ENCODE results near the gene APBB2.

Gene APBB2

GRCh38 chr4:40874331-40874730, 340.0 kb downstream of the APBB2 start:
- TF ChIP-seq CREB5 (CRISPR knock-in tag; IDR thresholded peaks at IDR 0.05; ENCODE audit: low read depth) = no peak
- no peak for TF ChIP-seq ZNF8 (CRISPR knock-in tag; IDR thresholded peaks at IDR 0.05)
- no peak for TF ChIP-seq RARB (CRISPR knock-in tag; IDR thresholded peaks at IDR 0.05)
- TF ChIP-seq CSDC2 (CRISPR knock-in tag; IDR thresholded peaks at IDR 0.05) = no peak
- no peak for TF ChIP-seq ZNF565 (CRISPR knock-in tag; conservative IDR thresholded peaks at IDR 0.05; ENCODE audit: low read depth)
- no peak for TF ChIP-seq ESRRG (CRISPR knock-in tag; IDR thresholded peaks at IDR 0.05)
- TF ChIP-seq BACH2 (CRISPR knock-in tag; IDR thresholded peaks at IDR 0.05; ENCODE audit: borderline replicate concordance) = no peak
- TF ChIP-seq TOX (CRISPR knock-in tag; IDR thresholded peaks at IDR 0.05; ENCODE audit: borderline replicate concordance) = no peak
- no peak for TF ChIP-seq GLIS3 (CRISPR knock-in tag; IDR thresholded peaks at IDR 0.05)
- TF ChIP-seq ZFP30 (CRISPR knock-in tag; IDR thresholded peaks at IDR 0.05) = no peak
- no peak for TF ChIP-seq ZNF70 (CRISPR knock-in tag; IDR thresholded peaks at IDR 0.05)
- no peak for TF ChIP-seq ISL1 (CRISPR knock-in tag; IDR thresholded peaks at IDR 0.05)
- TF ChIP-seq, protein P1, sequence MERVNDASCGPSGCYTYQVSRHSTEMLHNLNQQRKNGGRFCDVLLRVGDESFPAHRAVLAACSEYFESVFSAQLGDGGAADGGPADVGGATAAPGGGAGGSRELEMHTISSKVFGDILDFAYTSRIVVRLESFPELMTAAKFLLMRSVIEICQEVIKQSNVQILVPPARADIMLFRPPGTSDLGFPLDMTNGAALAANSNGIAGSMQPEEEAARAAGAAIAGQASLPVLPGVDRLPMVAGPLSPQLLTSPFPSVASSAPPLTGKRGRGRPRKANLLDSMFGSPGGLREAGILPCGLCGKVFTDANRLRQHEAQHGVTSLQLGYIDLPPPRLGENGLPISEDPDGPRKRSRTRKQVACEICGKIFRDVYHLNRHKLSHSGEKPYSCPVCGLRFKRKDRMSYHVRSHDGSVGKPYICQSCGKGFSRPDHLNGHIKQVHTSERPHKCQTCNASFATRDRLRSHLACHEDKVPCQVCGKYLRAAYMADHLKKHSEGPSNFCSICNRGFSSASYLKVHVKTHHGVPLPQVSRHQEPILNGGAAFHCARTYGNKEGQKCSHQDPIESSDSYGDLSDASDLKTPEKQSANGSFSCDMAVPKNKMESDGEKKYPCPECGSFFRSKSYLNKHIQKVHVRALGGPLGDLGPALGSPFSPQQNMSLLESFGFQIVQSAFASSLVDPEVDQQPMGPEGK (CRISPR knock-in tag; IDR thresholded peaks at IDR 0.05; ENCODE audit: borderline replicate concordance) = no peak
- TF ChIP-seq CSRNP3 (CRISPR knock-in tag; IDR thresholded peaks at IDR 0.05) = no peak
- TF ChIP-seq TCF4 (CRISPR knock-in tag; IDR thresholded peaks at IDR 0.05; ENCODE audit: borderline replicate concordance) = no peak
- no peak for ATAC-seq

DNA sequence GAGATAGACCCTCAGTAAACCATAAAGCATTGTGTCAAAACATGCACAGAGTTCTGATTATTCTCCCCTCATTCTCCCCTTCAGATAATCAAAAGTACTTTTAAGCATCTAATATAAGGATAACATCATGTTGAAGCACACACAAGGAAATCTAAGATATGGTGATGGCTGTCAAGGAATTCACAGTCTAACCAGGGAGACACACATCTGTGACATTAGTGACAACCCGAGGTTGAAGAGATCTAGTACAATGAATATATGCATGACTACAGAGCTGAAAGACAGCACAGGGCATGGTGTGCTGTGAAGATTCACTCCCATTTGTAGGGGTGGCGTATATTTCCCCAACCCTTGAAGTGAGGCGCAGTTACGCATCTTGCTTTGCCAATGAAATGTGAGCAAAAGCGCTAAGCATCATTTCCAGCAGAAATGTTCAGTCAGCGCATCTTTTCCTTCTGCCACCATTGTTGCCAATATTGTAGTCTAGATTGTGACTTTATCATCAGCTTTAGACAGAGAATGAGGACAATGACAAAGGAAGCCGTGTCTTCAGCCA, 342.6 kb downstream of the APBB2 start:
- no peak for ATAC-seq
- TF ChIP-seq CSDC2 (CRISPR knock-in tag; IDR thresholded peaks at IDR 0.05) (no peak), ZNF8 (CRISPR knock-in tag; IDR thresholded peaks at IDR 0.05) (no peak), POU6F1 (CRISPR knock-in tag; IDR thresholded peaks at IDR 0.05; ENCODE audit: borderline replicate concordance, low read depth) (no peak), ZNF565 (CRISPR knock-in tag; conservative IDR thresholded peaks at IDR 0.05; ENCODE audit: low read depth) (no peak), CSRNP3 (CRISPR knock-in tag; IDR thresholded peaks at IDR 0.05) (no peak), SNAI2 (CRISPR knock-in tag; IDR thresholded peaks at IDR 0.05) (no peak), BACH2 (CRISPR knock-in tag; IDR thresholded peaks at IDR 0.05; ENCODE audit: borderline replicate concordance) (no peak), TOX (CRISPR knock-in tag; IDR thresholded peaks at IDR 0.05; ENCODE audit: borderline replicate concordance) (no peak), ESRRG (CRISPR knock-in tag; IDR thresholded peaks at IDR 0.05) (no peak), TCF4 (CRISPR knock-in tag; IDR thresholded peaks at IDR 0.05; ENCODE audit: borderline replicate concordance) (no peak), ISL1 (CRISPR knock-in tag; IDR thresholded peaks at IDR 0.05) (no peak), ZFP30 (CRISPR knock-in tag; IDR thresholded peaks at IDR 0.05) (no peak), ZFP3 (CRISPR knock-in tag; IDR thresholded peaks at IDR 0.05) (no peak)

DNA sequence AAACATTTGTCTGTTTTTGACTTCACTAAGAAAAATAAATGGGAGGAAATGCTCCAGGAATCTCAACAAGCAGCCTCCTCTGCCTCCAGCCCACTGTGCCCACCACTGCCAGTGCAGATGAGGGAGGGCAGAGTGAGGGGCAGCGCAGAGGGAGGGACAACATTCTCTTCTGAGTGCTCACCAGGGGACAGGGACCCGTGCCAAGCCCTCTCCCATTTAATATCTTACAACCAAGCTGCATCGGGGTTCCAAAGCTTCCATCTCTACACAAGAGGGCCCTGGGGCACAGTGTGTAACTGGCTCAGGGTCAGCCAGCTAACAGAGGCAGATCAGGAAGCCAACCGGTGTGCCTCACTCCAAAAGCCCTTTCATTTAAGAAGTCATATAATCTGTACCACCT, 344.2 kb downstream of the APBB2 start:
- peak; percentile 26; the same call in 1 of the 3 replicates for ATAC-seq
- TF ChIP-seq POU6F1 (CRISPR knock-in tag; IDR thresholded peaks at IDR 0.05; ENCODE audit: borderline replicate concordance, low read depth) = no peak
- no peak for TF ChIP-seq CSDC2 (CRISPR knock-in tag; IDR thresholded peaks at IDR 0.05)
- no peak for TF ChIP-seq ZC3H10 (CRISPR knock-in tag; IDR thresholded peaks at IDR 0.05)
- TF ChIP-seq ZNF8 (CRISPR knock-in tag; IDR thresholded peaks at IDR 0.05) = no peak
- TF ChIP-seq ESRRG (CRISPR knock-in tag; IDR thresholded peaks at IDR 0.05) = no peak
- TF ChIP-seq CREB5 (CRISPR knock-in tag; IDR thresholded peaks at IDR 0.05; ENCODE audit: low read depth) = no peak
- no peak for TF ChIP-seq GLIS3 (CRISPR knock-in tag; IDR thresholded peaks at IDR 0.05)
- TF ChIP-seq SNAI2 (CRISPR knock-in tag; IDR thresholded peaks at IDR 0.05) = no peak
- no peak for TF ChIP-seq PPARA (CRISPR knock-in tag; IDR thresholded peaks at IDR 0.05; ENCODE audit: borderline replicate concordance)

All from SK-N-SH treated with all-trans-retinoic acid at 6 μM for 48 hours (cell line).